ENCODE data around the gene CKM. TPM values are rescaled to one million over a fixed set of nuclear protein-coding genes. Genes with fewer than 3 reads are reported as not detected.

CKM gene
- total RNA-seq, 2 experiments from 2014 or later, result not detected

GRCh38 chr19:45355910-45356309 lies 33.2 kb upstream of the CKM start:
- H3K4me1 Mint-ChIP-seq (ENCODE audit: low read depth), result no peaks in the 10 kb centered on the region
- CTCF ChIA-PET, result no interaction called here
- DNase-seq, result no peak
- no peaks in the 10 kb centered on the region for H3K27me3 Mint-ChIP-seq
- no peak overlapping the region for H3K27ac Mint-ChIP-seq
- no peaks in the 10 kb centered on the region for H3K9me3 Mint-ChIP-seq
- peaks cover 21% of the 10 kb centered on the region for H3K36me3 Mint-ChIP-seq
- H3K4me3 Mint-ChIP-seq, result no peak overlapping the region
- POLR2A ChIA-PET, result no interaction called here
- intact Hi-C loops (cut with micrococcal nuclease), result no loop called here

- no peaks in the 10 kb centered on the region for H3K27me3 Mint-ChIP-seq
- POLR2A ChIA-PET, result no interaction called here
- H3K36me3 Mint-ChIP-seq, result peaks cover 21% of the 10 kb centered on the region
- CTCF ChIA-PET, result no interaction called here
- H3K27ac Mint-ChIP-seq, result no peak overlapping the region
- DNase-seq, result no peak
- H3K4me1 Mint-ChIP-seq (ENCODE audit: low read depth), result no peaks in the 10 kb centered on the region
- no peaks in the 10 kb centered on the region for H3K9me3 Mint-ChIP-seq
- H3K4me3 Mint-ChIP-seq, result no peak overlapping the region
- intact Hi-C loops (cut with micrococcal nuclease), result no loop called here
These were observed 32.7 kb upstream of the CKM start for GRCh38 chr19:45355402-45355801.

GRCh38 chr19:45354241-45354842 lies 31.7 kb upstream of the CKM start:
- peaks cover 21% of the 10 kb centered on the region for H3K36me3 Mint-ChIP-seq
- CTCF ChIA-PET, result no interaction called here
- no peak overlapping the region for H3K4me3 Mint-ChIP-seq
- no peak overlapping the region for H3K27ac Mint-ChIP-seq
- H3K4me1 Mint-ChIP-seq (ENCODE audit: low read depth), result no peaks in the 10 kb centered on the region
- no peaks in the 10 kb centered on the region for H3K27me3 Mint-ChIP-seq
- intact Hi-C loops (cut with micrococcal nuclease), result no loop called here
- DNase-seq, result no peak
- H3K9me3 Mint-ChIP-seq, result no peaks in the 10 kb centered on the region
- POLR2A ChIA-PET, result no interaction called here

- Mint-ChIP-seq H3K4me1 (ENCODE audit: low read depth) (no peaks in the 10 kb centered on the region), H3K9me3 (no peaks in the 10 kb centered on the region), H3K27me3 (no peaks in the 10 kb centered on the region), H3K27ac (no peak overlapping the region), H3K36me3 (peaks cover 21% of the 10 kb centered on the region), H3K4me3 (no peak overlapping the region)
- ChIA-PET POLR2A (no interaction called here), CTCF (no interaction called here)
- DNase-seq, result no peak
- intact Hi-C loops (cut with micrococcal nuclease), result no loop called here
These were observed 30.5 kb upstream of the CKM start for GRCh38 chr19:45352914-45353796.

- ChIA-PET POLR2A (no interaction called here), CTCF (no interaction called here)
- Mint-ChIP-seq H3K4me3 (no peak overlapping the region), H3K9me3 (no peaks in the 10 kb centered on the region), H3K27me3 (no peaks in the 10 kb centered on the region), H3K36me3 (peaks cover 21% of the 10 kb centered on the region), H3K27ac (no peak overlapping the region), H3K4me1 (ENCODE audit: low read depth) (no peaks in the 10 kb centered on the region)
- intact Hi-C loops (cut with micrococcal nuclease), result no loop called here
- DNase-seq, result no peak
These were observed 29.8 kb upstream of the CKM start for GRCh38 chr19:45352471-45352870.

GRCh38 chr19:45352062-45352461 lies 29.4 kb upstream of the CKM start:
- CTCF ChIA-PET, result no interaction called here
- no peak overlapping the region for H3K27ac Mint-ChIP-seq

GRCh38 chr19:45351401-45351952 lies 28.8 kb upstream of the CKM start:
- Mint-ChIP-seq H3K27me3 (no peaks in the 10 kb centered on the region), H3K4me3 (no peak overlapping the region), H3K27ac (no peak overlapping the region), H3K36me3 (peaks cover 15% of the 10 kb centered on the region), H3K4me1 (ENCODE audit: low read depth) (no peaks in the 10 kb centered on the region), H3K9me3 (no peaks in the 10 kb centered on the region)
- ChIA-PET POLR2A (interaction anchor here (0.5 kb wide), 1 partner anchor 9 kb away, joined by 3 read pairs; no protein-coding TSS in a partner anchor), CTCF (no interaction called here)
- intact Hi-C loops (cut with micrococcal nuclease), result no loop called here
- DNase-seq, result no peak

More at GRCh38 chr19:45352062-45352461, 29.4 kb upstream of the CKM start:
- Mint-ChIP-seq H3K9me3 (no peaks in the 10 kb centered on the region), H3K27me3 (no peaks in the 10 kb centered on the region), H3K4me3 (no peak overlapping the region), H3K36me3 (peaks cover 19% of the 10 kb centered on the region), H3K4me1 (ENCODE audit: low read depth) (no peaks in the 10 kb centered on the region)
- intact Hi-C loops (cut with micrococcal nuclease), result no loop called here
- POLR2A ChIA-PET, result no interaction called here
- no peak for DNase-seq

- H3K9me3 Mint-ChIP-seq, result no peaks in the 10 kb centered on the region
- H3K4me1 Mint-ChIP-seq (ENCODE audit: low read depth), result no peaks in the 10 kb centered on the region
- DNase-seq, result no peak
- no peak overlapping the region for H3K27ac Mint-ChIP-seq
- ChIA-PET POLR2A (no interaction called here), CTCF (no interaction called here)
- intact Hi-C loops (cut with micrococcal nuclease), result no loop called here
- no peak overlapping the region for H3K4me3 Mint-ChIP-seq
- peaks cover 11% of the 10 kb centered on the region for H3K36me3 Mint-ChIP-seq
- peaks cover 7% of the 10 kb centered on the region for H3K27me3 Mint-ChIP-seq
These were observed 27.9 kb upstream of the CKM start for GRCh38 chr19:45350477-45351058.

GRCh38 chr19:45349430-45349941 lies 26.8 kb upstream of the CKM start:
- intact Hi-C loops (cut with micrococcal nuclease), result no loop called here
- peaks cover 11% of the 10 kb centered on the region for H3K27me3 Mint-ChIP-seq
- no peak for DNase-seq
- no peaks in the 10 kb centered on the region for H3K9me3 Mint-ChIP-seq
- no peaks in the 10 kb centered on the region for H3K4me1 Mint-ChIP-seq (ENCODE audit: low read depth)
- CTCF ChIA-PET, result no interaction called here
- no peak overlapping the region for H3K4me3 Mint-ChIP-seq
- H3K36me3 Mint-ChIP-seq, result peaks cover 7% of the 10 kb centered on the region
- POLR2A ChIA-PET, result no interaction called here
- H3K27ac Mint-ChIP-seq, result no peak overlapping the region

- ChIA-PET POLR2A (no interaction called here), CTCF (no interaction called here)
- H3K4me3 Mint-ChIP-seq, result no peak overlapping the region
- intact Hi-C loops (cut with micrococcal nuclease), result no loop called here
- H3K4me1 Mint-ChIP-seq (ENCODE audit: low read depth), result no peaks in the 10 kb centered on the region
- peaks cover 13% of the 10 kb centered on the region for H3K27me3 Mint-ChIP-seq
- DNase-seq, result no peak
- peaks cover 7% of the 10 kb centered on the region for H3K36me3 Mint-ChIP-seq
- H3K9me3 Mint-ChIP-seq, result no peaks in the 10 kb centered on the region
- H3K27ac Mint-ChIP-seq, result no peak overlapping the region
These were observed 26.4 kb upstream of the CKM start for GRCh38 chr19:45349126-45349415.

- Mint-ChIP-seq H3K4me1 (ENCODE audit: low read depth) (no peaks in the 10 kb centered on the region), H3K36me3 (peaks cover 6% of the 10 kb centered on the region), H3K9me3 (no peaks in the 10 kb centered on the region), H3K27ac (no peak overlapping the region), H3K4me3 (no peak overlapping the region), H3K27me3 (peaks cover 13% of the 10 kb centered on the region)
- intact Hi-C loops (cut with micrococcal nuclease), result no loop called here
- DNase-seq, result no peak
- POLR2A ChIA-PET, result no interaction called here
- CTCF ChIA-PET, result no interaction called here
These were observed 25.9 kb upstream of the CKM start for GRCh38 chr19:45348367-45349125.

All from activated CD4-positive, alpha-beta memory T cell treated with anti-CD3 and anti-CD28 coated beads for 36 hours (primary cell).